Keratinocyte (primary cell): ENCODE data around the gene OR2T5. TPM values are rescaled to one million over a fixed set of nuclear protein-coding genes. Genes with fewer than 3 reads are reported as not detected.
"Not testable (repeated sequence)": the region's sequence is repeated elsewhere in the genome, so short reads cannot be mapped to it uniquely, and the experiment has no call there.

Source experiments
- DNase-seq: peaks from one replicate; pipeline ENCODE4 v3.0.0-alpha.2; 2011; ENCODE audit warnings: low read depth, missing footprints, low spot score
- FAIRE-seq: peaks from 2 replicates; lab custom pipeline; 2011; peaks lifted over from hg19 to GRCh38; lab: Jason Lieb, UNC
- H2AFZ ChIP-seq: 2 replicates; pipeline ENCODE4 v1.6.0; 2012; ENCODE audit warnings: low read length, control low read depth, inconsistent platforms; ENCODE audit not compliant: control insufficient read depth
- H3K27ac ChIP-seq: 2 replicates; pipeline ENCODE4 v1.5.1; 2011; ENCODE audit warnings: low read length; ENCODE audit not compliant: control insufficient read depth, insufficient read depth
- H3K27me3 ChIP-seq: 3 replicates; pipeline ENCODE4 v1.6.0; 2011; ENCODE audit warnings: low read length; ENCODE audit not compliant: control insufficient read depth, insufficient read depth; ENCODE audit errors: extremely low read depth
- H3K36me3 ChIP-seq, 2 experiments: 2 replicates in 1 of 2; 3 replicates in 1 of 2; pipeline ENCODE4 v1.5.1; 2011; ENCODE audit warnings: low read length in 2 of 2, mild to moderate bottlenecking in 1 of 2; ENCODE audit not compliant: control insufficient read depth in 2 of 2, insufficient read depth in 2 of 2; ENCODE audit errors: extremely low read depth in 1 of 2
- H3K4me1 ChIP-seq: 3 replicates; pipeline ENCODE4 v1.5.1; 2011; ENCODE audit warnings: low read length; ENCODE audit not compliant: control insufficient read depth, insufficient read depth; ENCODE audit errors: extremely low read depth
- H3K4me2 ChIP-seq: 3 replicates; pipeline ENCODE4 v1.6.0; 2011; ENCODE audit warnings: low read depth, low read length; ENCODE audit not compliant: control insufficient read depth, insufficient read depth; ENCODE audit errors: extremely low read depth
- H3K4me3 ChIP-seq, 3 experiments: fragments of 200-600 bp in 1 of 3; sonication (generic) in 1 of 3; 2 replicates in 2 of 3; 3 replicates in 1 of 3; pipeline ENCODE4 v1.5.1; 2011 to 2016; ENCODE audit warnings: low read length in 3 of 3, mild to moderate bottlenecking in 3 of 3, control low read depth in 2 of 3, inconsistent platforms in 1 of 3, low read depth in 1 of 3, mixed read lengths in 1 of 3, mixed run types in 1 of 3, moderate library complexity in 1 of 3; ENCODE audit not compliant: control insufficient read depth in 2 of 3, insufficient read depth in 2 of 3; ENCODE audit errors: extremely low read depth in 1 of 3
- H3K79me2 ChIP-seq: 2 replicates; pipeline ENCODE4 v1.6.0; 2012; ENCODE audit warnings: low read length; ENCODE audit not compliant: control insufficient read depth, insufficient read depth
- H3K9ac ChIP-seq: 3 replicates; pipeline ENCODE4 v1.6.0; 2011; ENCODE audit warnings: low read length; ENCODE audit not compliant: control insufficient read depth, insufficient read depth; ENCODE audit errors: extremely low read depth
- H3K9me1 ChIP-seq: 3 replicates; pipeline ENCODE4 v1.6.0; 2011; ENCODE audit warnings: low read length; ENCODE audit not compliant: control insufficient read depth, insufficient read depth; ENCODE audit errors: extremely low read depth
- H3K9me3 ChIP-seq: 2 replicates; pipeline ENCODE4 v1.5.1; 2012; ENCODE audit warnings: low read depth, low read length; ENCODE audit not compliant: control insufficient read depth
- H4K20me1 ChIP-seq: 3 replicates; pipeline ENCODE4 v1.6.0; 2011; ENCODE audit warnings: low read length; ENCODE audit not compliant: control insufficient read depth, insufficient read depth; ENCODE audit errors: extremely low read depth
- dilution Hi-C: fragments of 300-500 bp; cut with MboI; formaldehyde crosslinking; loops from one replicate; pipeline ENCODE4 v1.7.0; 2020; ENCODE audit warnings: low sequenced_read_pairs; ENCODE audit not compliant: extremely low pct_ligation_motif_present
- polyA minus RNA-seq, 3 experiments: library from RNA; depleted of rRNA, polyadenylated mRNA; stranded (reverse); fragments of >200 nt; gene quantifications; 1 replicate in 1 of 3; 2 replicates in 1 of 3; 3 replicates in 1 of 3; pipeline ENCODE4 v1.2.3, GENCODE V29; 2011
- polyA plus RNA-seq, 5 experiments: library from polyadenylated mRNA; depleted of rRNA in 3 of 5; stranded (reverse) in 3 of 5; stranded (forward) in 1 of 5; unstranded in 1 of 5; fragments of >200 nt; gene quantifications; 1 replicate in 1 of 5; 2 replicates in 3 of 5; 3 replicates in 1 of 5; pipeline versions ENCODE4 v1.2.1 to v1.2.3, GENCODE V29; 2011 to 2012; ENCODE audit warnings: missing spikeins in 2 of 5, low read depth in 1 of 5, low replicate concordance in 1 of 5

The OR2T5 gene
- not detected in 3 replicates for polyA plus RNA-seq
- polyA plus RNA-seq (2011; ENCODE audit: low read depth), result not detected
- not detected in 2 replicates for polyA plus RNA-seq (2011; cell fraction: cytosol; rRNA removed)
- polyA plus RNA-seq (2011; cell fraction: nucleus; rRNA removed), result not detected in 2 replicates
- not detected in 2 replicates for polyA plus RNA-seq (2012; ENCODE audit: low replicate concordance)
- polyA minus RNA-seq, result not detected in 3 replicates
- not detected for polyA minus RNA-seq (2011; cell fraction: cytosol; rRNA and poly(A)+ RNA removed)
- polyA minus RNA-seq (2011; cell fraction: nucleus; rRNA and poly(A)+ RNA removed), result not detected in 2 replicates

DNA sequence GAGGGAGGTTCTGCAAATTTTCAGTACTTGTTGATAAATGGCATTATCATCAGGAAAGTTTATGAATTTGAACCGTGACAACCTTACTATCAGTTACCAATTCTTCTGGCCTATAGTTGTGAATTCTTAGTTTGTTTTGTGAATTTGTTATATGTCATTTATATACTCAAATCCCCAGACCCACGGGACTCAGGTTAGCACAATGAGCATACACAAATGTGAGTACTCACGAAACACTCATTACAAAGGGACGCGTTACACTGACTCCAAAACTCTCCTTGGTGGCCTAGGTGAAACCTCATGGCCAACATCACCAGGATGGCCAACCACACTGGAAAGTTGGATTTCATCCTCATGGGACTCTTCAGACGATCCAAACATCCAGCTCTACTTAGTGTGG lies at the start of gene OR2T5:
OR2T5 (plus strand) TSS at position 301 of the 400 bp plus-strand sequence; CDS start at position 301, 0 bp downstream.
- dilution Hi-C loops, H3K4me1 ChIP-seq, H3K4me2 ChIP-seq, H3K9ac ChIP-seq, H3K9me3 ChIP-seq, H3K79me2 ChIP-seq, H3K36me3 ChIP-seq, DNase-seq, H3K27ac ChIP-seq, H4K20me1 ChIP-seq, H3K27me3 ChIP-seq, H3K9me1 ChIP-seq, FAIRE-seq, H2AFZ ChIP-seq, H3K4me3 ChIP-seq: not testable (repeated sequence)

- H3K79me2 ChIP-seq, H4K20me1 ChIP-seq, H3K9ac ChIP-seq, H3K9me3 ChIP-seq, H3K4me3 ChIP-seq, H3K4me2 ChIP-seq, FAIRE-seq, dilution Hi-C loops, H3K9me1 ChIP-seq, H3K27me3 ChIP-seq, H2AFZ ChIP-seq, DNase-seq, H3K27ac ChIP-seq, H3K36me3 ChIP-seq, H3K4me1 ChIP-seq: not testable (repeated sequence)
These were observed 49.7 kb upstream of the OR2T5 start for GRCh38 chr1:248438668-248439067.

GRCh38 chr1:248439283-248439682 lies 49.1 kb upstream of the OR2T5 start:
- H3K4me2 ChIP-seq, H3K27ac ChIP-seq, FAIRE-seq, H3K9ac ChIP-seq, dilution Hi-C loops, H3K9me3 ChIP-seq, H3K4me1 ChIP-seq, H3K36me3 ChIP-seq, H4K20me1 ChIP-seq, H3K4me3 ChIP-seq, DNase-seq, H3K9me1 ChIP-seq, H3K79me2 ChIP-seq, H2AFZ ChIP-seq, H3K27me3 ChIP-seq: not testable (repeated sequence)

DNA sequence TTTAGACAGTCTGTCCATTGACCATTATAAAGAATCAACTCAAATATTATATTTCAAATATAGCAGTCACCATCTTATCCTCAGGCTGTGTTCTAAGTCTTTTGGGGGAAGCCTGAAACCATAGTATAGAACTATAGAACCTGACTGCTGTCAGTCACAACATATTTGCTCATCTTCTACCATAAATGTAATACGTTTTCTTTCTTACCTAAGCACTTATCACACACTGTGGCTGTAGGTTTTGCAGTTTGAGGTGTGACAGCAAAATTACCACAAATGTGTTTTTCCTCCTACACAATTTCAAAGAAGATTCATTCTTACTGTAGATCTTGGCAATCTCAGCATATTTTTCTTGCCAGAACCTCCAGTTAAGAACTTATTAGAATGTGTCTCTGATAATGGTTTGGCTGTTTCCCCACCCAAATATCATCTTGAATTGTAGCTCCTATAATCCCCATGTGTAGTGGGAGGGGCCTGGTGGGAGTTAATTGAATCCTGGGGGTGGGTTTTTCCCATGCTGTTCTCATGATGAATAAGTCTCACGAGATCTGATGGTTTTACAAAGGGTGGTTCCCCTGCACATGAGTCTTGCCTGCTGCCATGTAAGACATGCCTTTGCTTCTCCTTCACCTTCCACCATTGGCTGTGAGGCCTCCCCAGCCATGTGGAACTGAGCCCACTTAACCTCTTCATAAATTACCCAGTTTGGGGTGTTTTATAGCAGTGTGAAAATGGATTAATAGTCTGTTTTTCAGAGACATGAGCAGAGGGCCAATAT lies 45.7 kb upstream of the OR2T5 start:
- H3K27me3 ChIP-seq, H3K9me1 ChIP-seq, DNase-seq, H3K4me2 ChIP-seq, H4K20me1 ChIP-seq, H3K36me3 ChIP-seq, H3K4me3 ChIP-seq, H2AFZ ChIP-seq, H3K79me2 ChIP-seq, FAIRE-seq, H3K27ac ChIP-seq, dilution Hi-C loops, H3K9me3 ChIP-seq, H3K9ac ChIP-seq, H3K4me1 ChIP-seq: not testable (repeated sequence)

- dilution Hi-C loops, H3K9ac ChIP-seq, H3K27me3 ChIP-seq, FAIRE-seq, H3K4me2 ChIP-seq, H3K36me3 ChIP-seq, H3K27ac ChIP-seq, H3K4me3 ChIP-seq, H3K4me1 ChIP-seq, H3K9me3 ChIP-seq, H4K20me1 ChIP-seq, H3K79me2 ChIP-seq, H2AFZ ChIP-seq, DNase-seq, H3K9me1 ChIP-seq: not testable (repeated sequence)
These were observed 43.8 kb upstream of the OR2T5 start for GRCh38 chr1:248444603-248445002.
